Measurements from ENCODE around the gene DND1.
"Not testable (repeated sequence)": the region's sequence is repeated elsewhere in the genome, so short reads cannot be mapped to it uniquely, and the experiment has no call there.

The DND1 gene

DNA sequence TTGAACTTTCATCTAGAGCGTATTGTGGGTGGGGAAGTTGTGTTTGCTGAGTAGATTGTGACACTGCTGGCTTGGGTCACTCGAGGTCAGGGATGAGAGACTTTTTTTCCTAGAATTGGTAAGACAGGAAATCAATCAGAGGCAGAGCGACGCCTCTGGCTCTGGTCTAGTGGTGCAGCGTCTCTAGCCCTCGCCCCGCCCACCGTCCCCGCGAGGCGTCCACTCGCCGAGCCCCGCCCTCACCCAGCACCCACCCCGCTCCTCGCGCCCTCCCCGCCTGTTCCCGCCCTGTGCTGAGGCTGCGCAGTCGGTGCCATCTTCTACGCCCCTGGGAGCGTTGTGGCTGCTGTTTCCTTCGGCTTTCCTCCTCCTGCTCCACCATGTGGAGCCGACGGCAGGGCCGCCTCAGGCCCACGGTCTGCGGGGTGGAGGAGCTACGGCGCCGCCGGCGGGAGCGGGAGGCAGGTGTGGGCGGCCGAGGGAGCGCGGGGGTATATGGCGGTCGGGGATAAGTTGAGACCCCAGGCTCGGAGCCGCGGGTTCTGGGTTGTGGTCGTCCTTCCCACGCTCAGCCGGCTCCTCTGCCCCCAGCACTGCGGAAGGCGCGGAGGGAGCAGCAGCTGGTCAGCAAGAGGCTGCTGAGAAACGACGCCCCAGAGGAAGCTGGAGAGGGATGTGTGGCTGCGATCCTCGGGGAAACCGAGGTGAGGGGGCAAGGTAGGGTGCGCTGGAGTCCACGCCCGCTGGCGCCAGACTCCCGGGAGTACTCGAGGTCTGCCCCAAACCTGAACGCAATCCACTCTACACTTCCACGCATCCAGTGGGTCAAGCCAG lies 34.0 kb downstream of the DND1 start, which contains the start of gene TMCO6:
Gene TMCO6, plus strand, starts transcription at position 304 of the 834 bp plus-strand sequence. Its CDS starts 77 bp downstream, at position 381.
- TF ChIP-seq, protein P1, sequence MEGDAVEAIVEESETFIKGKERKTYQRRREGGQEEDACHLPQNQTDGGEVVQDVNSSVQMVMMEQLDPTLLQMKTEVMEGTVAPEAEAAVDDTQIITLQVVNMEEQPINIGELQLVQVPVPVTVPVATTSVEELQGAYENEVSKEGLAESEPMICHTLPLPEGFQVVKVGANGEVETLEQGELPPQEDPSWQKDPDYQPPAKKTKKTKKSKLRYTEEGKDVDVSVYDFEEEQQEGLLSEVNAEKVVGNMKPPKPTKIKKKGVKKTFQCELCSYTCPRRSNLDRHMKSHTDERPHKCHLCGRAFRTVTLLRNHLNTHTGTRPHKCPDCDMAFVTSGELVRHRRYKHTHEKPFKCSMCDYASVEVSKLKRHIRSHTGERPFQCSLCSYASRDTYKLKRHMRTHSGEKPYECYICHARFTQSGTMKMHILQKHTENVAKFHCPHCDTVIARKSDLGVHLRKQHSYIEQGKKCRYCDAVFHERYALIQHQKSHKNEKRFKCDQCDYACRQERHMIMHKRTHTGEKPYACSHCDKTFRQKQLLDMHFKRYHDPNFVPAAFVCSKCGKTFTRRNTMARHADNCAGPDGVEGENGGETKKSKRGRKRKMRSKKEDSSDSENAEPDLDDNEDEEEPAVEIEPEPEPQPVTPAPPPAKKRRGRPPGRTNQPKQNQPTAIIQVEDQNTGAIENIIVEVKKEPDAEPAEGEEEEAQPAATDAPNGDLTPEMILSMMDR (IDR thresholded peaks at IDR 0.05; ENCODE audit: insufficient read depth, missing control alignments) = peak; percentile 42
- DNase-seq (ENCODE audit: insufficient read length, low spot score) = peak; percentile 94
- no peak for FAIRE-seq

DNA sequence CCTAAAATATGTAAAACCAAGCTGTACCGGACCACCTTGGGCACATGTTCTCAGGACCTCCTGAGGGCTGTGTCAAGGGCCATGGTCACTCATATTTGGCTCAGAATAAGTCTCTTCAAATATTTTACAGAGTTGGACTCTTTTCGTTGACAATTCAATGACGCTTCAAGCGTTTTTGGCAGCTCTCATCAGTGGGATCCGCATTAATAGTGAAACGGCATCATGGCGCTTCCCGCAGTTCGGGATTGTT lies 34.6 kb downstream of the DND1 start:
- not testable (repeated sequence) for FAIRE-seq; DNase-seq (ENCODE audit: insufficient read length, low spot score)

DNA sequence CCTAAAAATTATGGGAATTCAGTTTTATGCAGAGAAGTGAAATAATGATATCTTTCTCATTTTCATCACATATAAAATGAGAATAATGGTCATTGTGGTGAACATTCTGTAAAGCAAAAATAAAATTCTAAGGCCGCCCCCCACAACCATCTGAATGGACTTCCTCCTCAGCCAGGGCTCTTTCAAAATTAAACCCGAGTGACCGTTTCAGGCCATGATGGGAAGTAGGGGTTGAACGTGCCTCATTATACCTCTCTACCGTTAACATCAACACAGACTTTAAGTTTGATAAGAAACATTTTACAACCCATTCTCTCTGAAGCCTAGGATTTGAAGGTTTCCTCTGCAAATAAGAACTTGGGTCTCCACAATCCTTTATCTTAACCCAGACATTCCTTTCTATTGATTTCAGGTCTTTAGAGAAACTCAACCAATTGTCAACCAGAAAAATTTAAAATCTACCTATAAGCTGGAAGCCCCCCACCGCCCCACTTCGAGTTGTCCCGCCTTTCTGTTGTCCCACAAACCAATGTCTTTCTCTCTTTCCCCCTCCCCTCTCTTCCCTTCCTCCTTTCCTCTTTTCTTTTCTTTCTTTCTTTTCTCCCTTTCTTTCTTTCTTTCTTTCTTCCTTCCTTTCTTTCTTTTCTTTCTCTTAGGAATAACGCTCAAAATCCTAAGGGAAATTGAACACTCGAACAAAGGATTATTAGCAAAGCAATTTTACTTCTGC lies 35.8 kb downstream of the DND1 start:
- FAIRE-seq (no peak), DNase-seq (ENCODE audit: insufficient read length, low spot score) (no peak)
- TF ChIP-seq, protein P1 (IDR thresholded peaks at IDR 0.05; ENCODE audit: insufficient read depth, missing control alignments) = no peak

DNA sequence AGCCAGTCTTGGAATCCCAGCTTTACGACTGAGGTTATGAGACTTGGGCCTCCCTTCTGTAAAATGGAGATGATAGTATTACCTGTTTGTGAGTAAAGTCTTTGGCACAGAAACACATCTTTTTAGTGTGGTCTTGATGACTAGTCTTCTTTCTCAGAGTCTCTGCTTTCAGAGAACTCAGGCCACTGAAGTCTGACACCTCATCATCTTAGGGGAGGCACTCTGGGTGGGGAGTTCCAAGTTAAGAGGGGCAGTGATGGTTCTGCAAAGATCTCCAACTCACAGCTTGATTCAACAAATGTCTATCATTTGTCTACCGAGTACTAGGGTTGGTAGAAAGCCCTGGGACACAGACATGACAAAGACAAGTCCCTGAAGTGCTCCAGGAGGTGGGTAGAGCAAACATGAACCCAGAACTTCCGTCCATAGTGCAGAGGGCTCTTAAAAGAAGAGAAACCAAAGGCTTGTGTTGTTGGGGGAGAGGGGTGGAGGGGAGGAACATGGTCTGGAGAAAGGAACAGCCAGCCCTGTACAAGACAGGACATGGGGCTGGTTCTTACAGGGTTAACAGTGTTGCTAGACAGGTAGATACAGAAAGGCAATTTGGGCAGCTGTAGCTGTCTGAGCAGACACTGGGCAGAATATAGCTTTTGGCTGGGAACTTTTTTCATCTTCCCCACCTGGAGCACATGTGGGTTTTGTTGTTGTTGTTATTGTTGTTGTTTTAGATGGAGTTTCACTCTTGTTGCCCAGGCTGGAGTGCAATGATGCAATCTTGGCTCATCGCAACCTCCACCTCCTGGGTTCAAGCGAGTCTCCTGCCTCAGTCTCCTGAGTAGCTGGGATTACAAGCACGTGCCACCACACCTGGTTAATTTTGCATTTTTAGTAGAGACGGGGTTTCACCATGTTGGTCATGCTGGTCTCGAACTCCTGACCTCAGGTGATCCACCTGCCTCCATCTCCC lies 37.8 kb downstream of the DND1 start:
- no peak for FAIRE-seq
- no peak for DNase-seq (ENCODE audit: insufficient read length, low spot score)
- TF ChIP-seq, protein P1 (IDR thresholded peaks at IDR 0.05; ENCODE audit: insufficient read depth, missing control alignments) = no peak

DNA sequence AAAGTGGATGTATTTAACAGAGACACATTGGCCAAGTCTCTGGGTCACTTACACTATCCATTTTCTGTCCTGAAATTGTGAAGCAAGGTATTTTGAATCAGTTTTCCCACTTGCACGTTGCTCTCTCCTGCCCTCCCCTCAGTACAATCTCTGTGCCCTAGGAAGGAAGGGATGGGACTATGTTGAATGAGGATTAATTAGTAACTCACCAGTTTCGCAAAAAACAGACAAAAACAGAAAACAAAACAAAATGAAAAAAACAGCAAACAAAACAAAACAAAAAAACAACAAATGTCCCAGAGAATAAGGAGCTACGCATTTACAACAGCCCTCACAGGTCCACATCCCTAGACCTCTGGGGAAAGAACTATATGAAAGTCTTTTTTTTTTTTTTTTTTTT lies 39.3 kb downstream of the DND1 start:
- no peak for DNase-seq (ENCODE audit: insufficient read length, low spot score)
- no peak for FAIRE-seq

DNA sequence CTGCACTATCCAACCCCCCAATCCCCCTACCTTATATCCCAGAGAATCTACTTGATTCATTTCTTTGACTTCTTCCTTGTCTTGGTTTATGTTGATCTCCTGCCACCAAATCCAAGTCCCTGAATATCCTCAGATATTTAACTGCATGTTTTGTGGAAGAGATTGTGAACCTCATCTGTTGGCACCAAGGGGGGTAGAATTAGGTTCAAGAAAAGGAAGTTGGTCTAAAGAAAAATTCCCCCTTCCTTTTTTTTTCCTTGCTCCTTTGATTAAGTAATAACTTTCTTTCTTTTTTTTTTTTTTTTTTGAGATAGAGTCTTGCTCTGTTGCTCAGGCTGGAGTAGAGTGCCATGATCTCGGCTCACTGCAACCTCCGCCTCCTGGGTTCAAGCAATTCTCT lies 39.9 kb downstream of the DND1 start:
- TF ChIP-seq, protein P1 (IDR thresholded peaks at IDR 0.05; ENCODE audit: insufficient read depth, missing control alignments) = no peak
- no peak for FAIRE-seq
- DNase-seq (ENCODE audit: insufficient read length, low spot score) = no peak

More for the DNA sequence above, 39.3 kb downstream of the DND1 start:
- TF ChIP-seq, protein P1 (IDR thresholded peaks at IDR 0.05; ENCODE audit: insufficient read depth, missing control alignments) = no peak

DNA sequence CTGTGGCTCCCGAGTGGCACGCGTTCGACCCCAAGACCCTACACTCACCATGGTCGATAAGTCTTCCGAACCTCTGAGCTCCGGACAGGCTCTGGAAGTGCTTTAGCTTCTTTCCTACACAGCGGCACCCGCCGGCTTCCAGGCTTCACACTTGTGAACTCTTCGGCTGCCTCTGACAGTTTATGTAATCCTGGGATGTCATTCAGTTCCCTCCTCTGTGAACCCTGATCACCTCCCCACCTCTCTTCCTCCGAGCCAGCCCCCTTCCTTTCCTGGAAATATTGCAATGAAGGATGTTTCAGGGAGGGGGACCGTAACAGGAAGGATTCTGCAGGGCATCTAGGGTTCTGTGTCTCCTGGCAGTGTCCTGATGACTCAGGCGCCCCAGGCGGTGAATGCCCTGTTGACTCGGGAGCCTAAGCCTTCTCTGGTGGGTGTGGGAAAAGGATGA lies 40.3 kb downstream of the DND1 start, which contains the start of gene CD14:
Gene CD14, minus strand, starts transcription at position 155 of the 451 bp plus-strand sequence. Its CDS starts 104 bp downstream, at position 51.
- FAIRE-seq (no peak), DNase-seq (ENCODE audit: insufficient read length, low spot score) (no peak)
- TF ChIP-seq, protein P1 (IDR thresholded peaks at IDR 0.05; ENCODE audit: insufficient read depth, missing control alignments) = no peak

Measured in D721Med (cell line).